NCI-H2171 treated with DMSO at 0.1 percent for 48 hours (cell line): ENCODE results near the gene SFTA2.

ENCODE experiments used
- DNase-seq: peaks from one replicate; lab custom pipeline; 2025; lab: John Stamatoyannopoulos, UW

Gene SFTA2

GRCh38 chr6:30889921-30890645, 41.9 kb downstream of the SFTA2 start:
- no peak for DNase-seq

GRCh38 chr6:30889496-30889885, 42.5 kb downstream of the SFTA2 start:
- DNase-seq, result no peak

- no peak for DNase-seq
Observed at GRCh38 chr6:30888816-30889495, 43.0 kb downstream of the SFTA2 start.

- DNase-seq, result no peak
Observed at GRCh38 chr6:30887901-30888815, 43.8 kb downstream of the SFTA2 start.

GRCh38 chr6:30886897-30887255, 45.1 kb downstream of the SFTA2 start:
- DNase-seq, result no peak

- peak; percentile 89 for DNase-seq
Observed at GRCh38 chr6:30885999-30886896, 45.7 kb downstream of the SFTA2 start.

GRCh38 chr6:30885481-30885998, 46.4 kb downstream of the SFTA2 start:
- peak; percentile 31 for DNase-seq

GRCh38 chr6:30884521-30885480, 47.2 kb downstream of the SFTA2 start:
- DNase-seq, result peak; percentile 41

GRCh38 chr6:30883685-30884520, 48.1 kb downstream of the SFTA2 start, which contains the start of gene DDR1:
TSS of gene DDR1 (plus strand) at chr6:30884519. CDS start at chr6:30888730, 4,211 bp downstream.
- peak; percentile 76 for DNase-seq

- DNase-seq, result peak; percentile 94
Observed at GRCh38 chr6:30882759-30883684, 48.9 kb downstream of the SFTA2 start.

- peak; percentile 78 for DNase-seq
Observed at GRCh38 chr6:30882204-30882758, 49.7 kb downstream of the SFTA2 start.

GRCh38 chr6:30881392-30882203, 50.4 kb downstream of the SFTA2 start:
- peak; percentile 48 for DNase-seq
